Measurements from ENCODE around the gene NEGR1.

DNA sequence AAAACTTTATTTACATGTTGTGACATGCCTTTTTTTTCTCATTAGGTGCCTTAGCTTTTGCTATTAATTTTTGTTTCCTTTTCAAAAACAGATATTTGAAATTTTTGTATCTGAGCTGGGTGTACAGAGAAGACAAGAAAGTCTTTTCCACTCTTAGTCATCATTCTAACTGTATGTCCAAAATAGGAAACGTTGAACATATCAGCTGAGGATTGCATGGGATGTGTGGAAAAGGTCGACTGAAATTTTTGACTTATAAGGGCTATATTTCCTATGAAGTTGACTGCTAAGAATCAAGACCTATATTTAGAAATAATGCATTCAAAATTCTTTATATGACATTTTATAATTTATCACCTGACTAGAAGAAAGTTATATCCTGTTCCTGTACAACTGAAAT, 931.5 kb downstream of the NEGR1 start:
- TF ChIP-seq EZH2 (IDR thresholded peaks at IDR 0.05; ENCODE audit: low read depth, unreplicated experiment) (no peak), JUNB (IDR thresholded peaks at IDR 0.05; ENCODE audit: unreplicated experiment) (no peak), CREB1 (CRISPR knock-in tag; IDR thresholded peaks at IDR 0.05; ENCODE audit: low read depth) (no peak), POLR2AphosphoS5 (IDR thresholded peaks at IDR 0.05; ENCODE audit: low read depth) (no peak)
- TF ChIP-seq, protein P1, sequence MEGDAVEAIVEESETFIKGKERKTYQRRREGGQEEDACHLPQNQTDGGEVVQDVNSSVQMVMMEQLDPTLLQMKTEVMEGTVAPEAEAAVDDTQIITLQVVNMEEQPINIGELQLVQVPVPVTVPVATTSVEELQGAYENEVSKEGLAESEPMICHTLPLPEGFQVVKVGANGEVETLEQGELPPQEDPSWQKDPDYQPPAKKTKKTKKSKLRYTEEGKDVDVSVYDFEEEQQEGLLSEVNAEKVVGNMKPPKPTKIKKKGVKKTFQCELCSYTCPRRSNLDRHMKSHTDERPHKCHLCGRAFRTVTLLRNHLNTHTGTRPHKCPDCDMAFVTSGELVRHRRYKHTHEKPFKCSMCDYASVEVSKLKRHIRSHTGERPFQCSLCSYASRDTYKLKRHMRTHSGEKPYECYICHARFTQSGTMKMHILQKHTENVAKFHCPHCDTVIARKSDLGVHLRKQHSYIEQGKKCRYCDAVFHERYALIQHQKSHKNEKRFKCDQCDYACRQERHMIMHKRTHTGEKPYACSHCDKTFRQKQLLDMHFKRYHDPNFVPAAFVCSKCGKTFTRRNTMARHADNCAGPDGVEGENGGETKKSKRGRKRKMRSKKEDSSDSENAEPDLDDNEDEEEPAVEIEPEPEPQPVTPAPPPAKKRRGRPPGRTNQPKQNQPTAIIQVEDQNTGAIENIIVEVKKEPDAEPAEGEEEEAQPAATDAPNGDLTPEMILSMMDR (conservative IDR thresholded peaks at IDR 0.05; ENCODE audit: low read depth in 2 of 2) = no peak

Measured in GM23338 (cell line).